Astrocyte of the spinal cord (primary cell): ENCODE data around the gene KIF13A.
"Not testable (repeated sequence)": the region's sequence is repeated elsewhere in the genome, so short reads cannot be mapped to it uniquely, and the experiment has no call there.

Experiments
- DNase-seq: peaks from one replicate; pipeline ENCODE4 v3.0.0; 2011; ENCODE audit warnings: low read depth, low spot score
- H3K4me3 ChIP-seq: 2 replicates; pipeline ENCODE4 v1.5.1; 2011; ENCODE audit warnings: low read depth, mild to moderate bottlenecking, low read length, moderate library complexity
- in situ Hi-C: cut with HindIII; loops from 2 replicates; pipeline ENCODE4 v1.10.0; 2017; ENCODE audit warnings: low sequenced_read_pairs
- TF ChIP-seq, protein P1 (sequence below): IDR thresholded peaks from 2 replicates; pipeline ENCODE4 v1.5.1; 2012; ENCODE audit warnings: low read depth, mild to moderate bottlenecking, low read length, inconsistent platforms

KIF13A gene

DNA sequence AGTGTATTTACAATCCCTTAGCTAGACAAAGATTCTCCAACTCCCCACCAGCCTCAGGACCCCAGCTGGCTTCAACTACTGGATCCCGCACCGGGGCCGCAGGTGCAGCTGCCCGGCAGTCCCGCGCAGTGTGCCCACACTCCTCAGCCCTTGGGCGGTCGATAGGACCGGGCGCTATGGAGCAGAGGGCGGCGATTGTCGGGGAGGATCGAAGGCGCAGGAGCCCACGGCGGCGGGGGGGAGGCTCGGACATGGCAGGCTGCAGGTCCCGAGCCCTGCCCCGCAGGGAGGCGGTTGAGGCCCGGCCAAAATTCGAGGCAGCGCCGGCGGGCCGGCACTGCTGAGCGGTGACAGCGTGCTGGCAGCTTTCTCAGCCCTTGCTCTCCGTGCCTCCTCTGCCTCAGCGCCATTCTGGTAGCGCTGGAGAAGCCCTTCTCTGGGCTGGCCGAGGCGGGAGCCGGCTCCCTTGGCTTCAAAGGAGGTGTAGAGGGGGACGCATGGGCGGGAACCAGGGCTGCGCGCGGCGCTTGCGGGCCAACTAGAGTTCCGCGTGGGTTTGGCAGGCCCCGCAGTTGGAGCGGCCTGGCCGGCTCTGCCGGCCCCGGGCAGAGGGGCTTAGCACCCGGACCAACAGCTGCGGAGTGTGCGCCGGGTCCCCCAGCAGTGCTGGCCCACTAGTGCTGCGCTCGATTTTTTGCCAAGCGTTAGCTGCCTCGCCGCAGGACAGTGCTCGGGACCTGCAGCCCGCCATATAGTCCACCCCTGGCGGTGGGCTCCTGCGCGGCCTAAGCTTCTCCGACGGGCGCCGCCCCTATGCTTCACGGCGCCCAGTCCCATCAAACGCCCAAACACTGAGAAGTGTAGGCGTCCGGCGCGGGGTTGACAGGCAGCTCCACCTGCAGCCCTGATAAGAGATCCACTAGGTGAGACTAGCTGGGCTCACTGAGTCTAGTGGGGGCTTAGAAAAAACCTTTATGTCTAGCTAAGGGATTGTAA is 32.4 kb upstream of the KIF13A start:
- TF ChIP-seq, protein P1, sequence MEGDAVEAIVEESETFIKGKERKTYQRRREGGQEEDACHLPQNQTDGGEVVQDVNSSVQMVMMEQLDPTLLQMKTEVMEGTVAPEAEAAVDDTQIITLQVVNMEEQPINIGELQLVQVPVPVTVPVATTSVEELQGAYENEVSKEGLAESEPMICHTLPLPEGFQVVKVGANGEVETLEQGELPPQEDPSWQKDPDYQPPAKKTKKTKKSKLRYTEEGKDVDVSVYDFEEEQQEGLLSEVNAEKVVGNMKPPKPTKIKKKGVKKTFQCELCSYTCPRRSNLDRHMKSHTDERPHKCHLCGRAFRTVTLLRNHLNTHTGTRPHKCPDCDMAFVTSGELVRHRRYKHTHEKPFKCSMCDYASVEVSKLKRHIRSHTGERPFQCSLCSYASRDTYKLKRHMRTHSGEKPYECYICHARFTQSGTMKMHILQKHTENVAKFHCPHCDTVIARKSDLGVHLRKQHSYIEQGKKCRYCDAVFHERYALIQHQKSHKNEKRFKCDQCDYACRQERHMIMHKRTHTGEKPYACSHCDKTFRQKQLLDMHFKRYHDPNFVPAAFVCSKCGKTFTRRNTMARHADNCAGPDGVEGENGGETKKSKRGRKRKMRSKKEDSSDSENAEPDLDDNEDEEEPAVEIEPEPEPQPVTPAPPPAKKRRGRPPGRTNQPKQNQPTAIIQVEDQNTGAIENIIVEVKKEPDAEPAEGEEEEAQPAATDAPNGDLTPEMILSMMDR, result no peak
- H3K4me3 ChIP-seq, result no peak overlapping the region
- no peak for DNase-seq
- in situ Hi-C loops, result no loop called here

- H3K4me3 ChIP-seq, DNase-seq, in situ Hi-C loops: not testable (repeated sequence)
Observed at GRCh38 chr6:18019133-18019532, 31.7 kb upstream of the KIF13A start.

DNA sequence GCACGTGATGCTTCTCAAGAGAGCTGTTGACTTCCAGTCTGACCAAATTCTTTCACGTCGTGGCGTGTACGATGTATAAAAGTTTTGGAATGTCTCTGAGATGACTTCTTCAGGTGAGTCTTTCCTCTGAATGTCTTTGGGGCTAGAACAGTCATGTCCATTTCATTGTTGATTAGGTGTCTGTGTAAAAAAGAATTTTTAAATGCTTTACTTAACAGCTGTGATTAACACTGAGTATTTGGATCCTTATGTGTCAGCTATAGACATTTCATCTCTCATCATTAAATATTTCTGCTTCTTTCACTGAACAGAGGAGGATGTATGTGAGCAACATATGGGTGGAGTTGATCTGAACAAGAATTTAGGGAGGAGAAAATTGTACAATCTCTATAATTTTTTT is 29.3 kb upstream of the KIF13A start:
- in situ Hi-C loops, result no loop called here
- no peak for DNase-seq
- TF ChIP-seq, protein P1, result no peak
- no peak overlapping the region for H3K4me3 ChIP-seq

DNA sequence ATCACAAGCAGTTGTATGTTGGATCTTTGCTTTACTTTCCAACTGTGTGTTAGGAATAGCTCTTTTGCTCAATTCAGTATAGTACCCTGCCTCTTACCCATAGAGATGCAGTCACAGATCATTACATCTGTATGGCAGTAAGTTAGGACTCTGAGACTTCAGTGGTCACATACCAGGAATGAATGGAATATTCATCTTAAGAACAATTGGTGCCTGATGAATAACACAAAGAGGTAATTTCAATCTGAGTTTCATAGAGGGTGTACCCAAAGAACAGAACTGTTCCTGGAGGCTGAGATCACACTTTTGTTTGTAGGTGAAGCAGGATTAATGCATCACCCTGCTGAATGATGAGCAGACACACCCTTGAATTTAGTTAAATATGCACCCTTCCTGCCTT is 28.7 kb upstream of the KIF13A start:
- TF ChIP-seq, protein P1, result no peak
- in situ Hi-C loops, result no loop called here
- H3K4me3 ChIP-seq, result no peak overlapping the region
- no peak for DNase-seq

GRCh38 chr6:18011287-18011686 is 23.9 kb upstream of the KIF13A start:
- DNase-seq, result no peak
- in situ Hi-C loops, result no loop called here
- TF ChIP-seq, protein P1, result no peak
- H3K4me3 ChIP-seq, result no peak overlapping the region

- DNase-seq, H3K4me3 ChIP-seq, in situ Hi-C loops: not testable (repeated sequence)
Observed at GRCh38 chr6:18010540-18010939, 23.1 kb upstream of the KIF13A start.

DNA sequence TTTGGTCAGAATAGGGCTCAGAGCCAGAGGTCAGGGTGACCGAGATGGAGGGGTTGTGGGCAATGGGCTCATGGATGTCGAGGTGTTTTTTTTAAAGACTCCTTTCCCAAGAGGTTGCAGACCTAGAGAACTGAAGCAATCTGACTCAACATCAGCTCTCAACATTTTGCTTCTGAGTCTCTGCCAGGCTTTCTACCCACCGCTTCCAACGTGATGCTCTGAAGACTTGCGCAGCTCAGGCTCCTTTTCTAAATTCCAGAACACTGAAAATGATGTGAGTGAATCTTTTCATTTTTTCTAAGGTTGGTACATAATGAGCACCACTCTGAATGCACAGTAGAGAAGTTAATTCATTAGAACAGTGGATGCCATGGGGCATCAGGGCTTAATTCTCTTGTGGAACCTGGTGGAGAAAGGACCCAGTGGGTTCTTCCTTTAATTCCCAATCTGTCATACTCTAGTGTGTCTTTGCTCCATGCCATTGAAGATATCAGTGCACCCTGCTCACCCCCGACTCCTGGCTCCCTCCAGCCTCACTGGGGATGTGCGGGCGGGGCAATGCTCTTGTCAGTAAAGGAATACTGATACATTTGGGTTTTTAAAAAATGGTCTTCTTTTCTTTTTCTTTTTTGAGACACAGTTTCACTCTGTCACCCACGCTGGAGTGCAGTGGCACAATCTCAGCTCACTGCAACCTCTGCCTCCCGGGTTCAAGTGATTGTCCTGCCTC is 17.0 kb upstream of the KIF13A start:
- H3K4me3 ChIP-seq, result no peak overlapping the region
- in situ Hi-C loops, result no loop called here
- no peak for DNase-seq
- TF ChIP-seq, protein P1, result no peak
